Fibroblast of skin of left quadriceps (primary cell): Measurements from ENCODE around the gene LIPK.
"Not testable (repeated sequence)": the region's sequence is repeated elsewhere in the genome, so short reads cannot be mapped to it uniquely, and the experiment has no call there.

Experiments used
- DNase-seq, 2 experiments: peaks; one replicate each; pipeline ENCODE4 v3.0.0-alpha.2; 2013; ENCODE audit warnings: low read depth in 2 of 2

Gene LIPK

DNA sequence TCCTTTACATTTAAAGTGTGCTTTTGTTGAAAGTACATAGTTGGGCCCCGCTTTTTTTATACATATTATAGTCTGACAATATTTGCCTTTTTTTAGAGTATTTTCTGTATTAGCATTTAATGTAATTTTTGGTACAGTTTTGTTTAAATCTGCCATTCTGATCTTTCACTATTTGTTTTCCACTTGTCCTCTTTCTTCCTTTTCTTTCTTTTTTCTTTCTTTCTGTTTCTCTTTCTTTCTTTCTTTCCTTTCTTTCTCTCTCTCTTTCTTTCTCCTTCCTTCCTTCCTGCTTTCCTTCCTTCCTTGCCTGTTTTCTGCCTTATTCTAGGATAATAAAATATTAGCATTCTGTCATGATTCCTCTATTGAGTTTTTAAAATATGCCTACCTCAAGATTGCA, 9.5 kb downstream of the LIPK start:
- no peak for DNase-seq

DNA sequence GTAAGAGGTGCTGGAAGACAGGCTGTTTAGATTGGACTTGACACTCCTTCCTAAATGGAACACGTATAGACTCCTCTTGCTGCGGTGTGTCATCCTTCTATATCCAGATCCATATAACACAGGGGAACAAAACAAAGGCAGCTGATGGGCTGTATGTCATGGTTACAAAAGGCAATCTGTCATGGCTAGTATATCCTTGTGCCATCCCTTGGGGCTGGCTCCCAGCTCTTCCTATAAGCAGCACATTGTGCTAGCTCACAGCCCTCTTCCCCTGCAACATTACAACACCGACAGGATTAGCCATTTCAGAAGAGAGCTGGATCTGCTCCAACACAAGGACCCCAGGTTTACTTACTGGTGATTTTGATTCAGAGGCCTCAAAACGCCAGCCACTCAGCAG, 15.3 kb downstream of the LIPK start:
- DNase-seq = no peak

DNA sequence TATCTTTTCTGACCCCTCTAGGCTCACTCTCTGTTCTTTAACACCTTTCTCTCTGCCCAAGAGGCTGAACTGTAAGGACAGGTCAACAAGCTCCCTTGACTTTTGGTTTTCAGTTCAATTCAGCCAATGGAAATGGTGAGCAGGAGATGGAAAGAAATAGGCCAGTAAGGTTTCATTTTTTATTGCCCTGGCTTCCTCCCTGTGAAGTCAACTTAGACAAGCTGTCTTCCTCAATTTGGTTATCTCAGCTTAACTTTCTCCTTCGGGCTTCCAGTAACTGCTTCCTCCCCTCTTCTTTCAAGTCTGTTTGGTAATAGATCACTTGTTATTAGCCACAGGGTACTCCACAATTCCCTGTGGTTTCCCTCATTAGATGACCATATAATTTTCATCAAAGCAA, 19.7 kb downstream of the LIPK start:
- DNase-seq = no peak

DNA sequence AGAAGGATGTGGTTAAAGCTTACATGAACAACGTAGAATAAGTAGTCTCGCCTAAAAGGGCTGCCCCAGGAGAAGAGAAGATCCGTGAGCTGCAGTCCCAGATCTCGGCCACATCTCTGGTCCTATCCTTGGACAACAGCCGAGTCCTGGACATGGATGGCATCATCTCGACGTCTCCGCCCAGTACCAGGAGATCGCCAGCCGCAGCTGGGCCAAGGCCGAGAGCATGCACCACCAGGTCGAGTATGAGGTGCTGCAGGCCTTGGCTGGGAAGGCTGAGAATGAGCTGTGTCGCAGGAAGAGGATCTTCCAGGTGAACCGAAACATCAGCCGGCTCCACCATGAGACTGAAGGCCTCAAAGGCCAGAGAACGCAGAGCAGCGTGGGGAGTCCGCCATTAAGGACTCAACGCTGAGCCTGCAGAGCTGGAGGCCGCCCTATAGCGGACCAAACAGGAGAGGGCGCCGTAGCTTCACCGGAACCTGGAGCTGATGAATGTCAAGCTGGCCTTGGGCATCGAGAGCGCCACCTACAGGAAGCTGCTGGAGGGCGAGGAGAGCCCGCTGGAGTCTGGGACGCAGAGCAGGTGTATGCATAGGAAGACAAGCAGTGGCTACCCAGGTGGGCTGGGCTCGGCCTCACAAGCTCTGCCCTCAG, 22.2 kb downstream of the LIPK start:
- DNase-seq = no peak

DNA sequence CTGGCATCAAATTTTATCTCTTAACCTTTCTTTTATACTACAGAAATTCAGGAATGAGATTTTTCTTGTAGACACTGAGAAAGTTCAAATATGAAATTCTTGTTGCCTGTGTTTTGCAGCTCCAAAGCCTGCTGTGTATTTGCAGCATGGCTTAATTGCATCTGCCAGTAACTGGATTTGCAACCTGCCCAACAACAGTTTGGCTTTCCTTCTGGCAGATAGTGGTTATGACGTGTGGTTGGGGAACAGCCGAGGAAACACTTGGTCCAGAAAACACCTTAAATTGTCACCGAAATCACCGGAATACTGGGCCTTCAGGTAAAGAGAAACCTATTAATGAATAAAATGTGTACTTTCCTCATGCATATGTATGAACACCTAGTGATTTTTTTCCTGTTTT, 24.8 kb downstream of the LIPK start:
- no peak for DNase-seq

DNA sequence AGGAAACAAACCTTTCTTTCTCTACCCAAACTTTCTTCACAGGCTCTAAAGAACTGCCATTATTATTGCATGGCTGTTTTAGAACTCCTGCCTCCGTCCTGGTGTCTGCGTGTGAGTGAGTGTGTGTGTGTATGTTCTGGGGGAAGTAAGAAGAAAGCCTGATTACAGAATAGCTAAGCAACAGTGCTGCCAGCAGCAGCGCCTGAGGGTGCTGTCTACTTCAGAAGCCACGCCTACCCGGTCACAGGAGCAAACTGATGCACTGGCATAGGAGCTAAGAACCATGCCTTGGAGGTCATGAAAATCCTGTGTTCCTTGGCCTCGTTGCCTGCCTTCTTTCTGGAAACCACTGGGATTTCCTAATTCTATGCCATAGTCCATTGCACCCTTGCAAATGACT, 25.2 kb downstream of the LIPK start:
- no peak for DNase-seq

DNA sequence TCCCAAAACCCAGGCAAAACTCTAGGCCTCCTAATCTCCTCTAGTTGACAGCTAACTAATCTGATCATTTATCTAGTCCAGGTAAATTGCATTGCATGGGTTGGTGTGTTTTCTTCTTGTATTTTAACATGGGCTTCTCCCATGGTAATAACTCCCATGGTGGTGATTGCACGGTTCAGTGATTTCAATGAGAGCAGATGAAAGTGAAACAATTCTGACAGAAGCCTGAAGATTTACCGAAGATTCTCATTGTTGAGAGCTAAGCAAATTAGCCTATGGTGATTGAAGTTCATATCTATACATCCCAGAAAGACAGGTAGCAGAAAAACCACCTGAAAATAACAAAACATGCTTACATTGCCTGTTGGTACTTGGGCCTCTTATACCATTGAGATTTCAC, 27.2 kb downstream of the LIPK start:
- DNase-seq = no peak

DNA sequence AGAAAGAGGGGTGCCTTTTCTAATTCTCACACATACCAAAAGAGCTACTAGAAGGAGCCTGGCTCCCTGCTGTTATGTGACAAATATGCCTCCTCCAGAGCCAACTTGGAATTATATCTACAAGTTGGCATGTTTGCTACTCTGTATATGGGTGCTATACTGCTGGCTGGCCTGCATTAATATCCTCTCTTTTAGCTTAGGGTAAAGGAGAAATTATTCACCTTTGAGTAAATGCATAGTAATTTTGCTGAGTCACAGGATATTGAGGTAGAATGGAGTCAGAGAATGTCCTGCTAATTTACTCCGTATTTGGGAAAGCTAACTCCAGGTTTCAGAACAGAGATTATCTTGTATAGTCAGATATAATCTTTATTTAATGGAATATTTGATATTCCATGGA, 29.6 kb downstream of the LIPK start:
- peak; percentile 23 to 25 for DNase-seq

DNA sequence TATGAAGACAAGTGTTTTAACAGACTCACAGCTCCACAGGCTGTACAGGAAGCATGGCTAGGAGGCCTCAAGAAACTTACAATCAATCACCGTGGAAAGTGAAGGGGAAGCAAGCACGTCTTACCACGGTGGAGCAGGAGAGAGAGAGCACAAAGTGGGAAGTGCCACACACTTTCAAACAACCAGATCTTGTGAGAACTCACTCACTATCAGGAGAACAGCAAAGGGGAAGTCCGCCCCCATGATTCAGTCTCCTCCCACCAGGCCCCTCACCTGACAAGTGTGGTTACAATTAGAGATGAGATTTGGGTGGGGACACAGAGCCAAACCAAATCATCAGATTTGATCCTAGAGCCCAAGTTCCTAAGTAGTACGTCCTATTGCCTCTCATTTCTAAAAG, 35.9 kb downstream of the LIPK start:
- DNase-seq = not testable (repeated sequence)

DNA sequence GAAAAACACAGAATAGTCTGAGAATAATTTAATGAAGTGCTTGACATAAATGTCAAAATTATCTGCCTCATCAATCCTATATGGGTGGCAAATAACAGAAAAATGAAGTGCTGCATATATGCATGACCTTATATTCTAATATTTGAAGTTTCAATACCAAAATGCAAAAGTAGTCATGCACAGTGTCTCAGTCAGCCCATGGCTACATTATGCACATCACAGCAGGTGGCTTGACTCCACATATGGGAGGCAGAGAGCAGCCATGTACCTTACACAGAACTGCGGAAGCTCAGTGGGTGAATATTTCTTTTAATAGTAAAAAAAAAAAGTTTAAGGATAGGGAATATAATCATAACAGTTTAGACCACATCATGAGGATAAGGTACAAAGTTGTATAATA, 36.4 kb downstream of the LIPK start:
- no peak for DNase-seq

DNA sequence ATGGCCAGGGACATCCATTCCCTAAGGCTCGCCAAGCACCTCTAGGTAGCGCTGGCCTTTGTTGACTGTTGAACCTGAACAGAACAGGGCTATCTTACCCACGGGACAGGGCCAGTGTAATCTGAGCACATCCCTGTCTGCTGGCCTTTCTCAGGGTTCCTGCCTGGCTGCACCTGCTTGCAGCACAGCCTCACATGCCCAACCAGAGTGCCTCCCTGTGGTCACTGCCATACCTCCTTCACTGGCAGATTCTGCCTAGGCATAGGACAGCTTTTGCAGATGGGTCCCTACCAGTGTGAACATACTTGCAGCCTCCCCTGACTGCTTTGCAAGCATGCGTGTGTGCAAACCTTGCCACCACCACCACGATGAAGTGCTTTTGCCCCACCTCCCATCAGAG, 38.0 kb downstream of the LIPK start:
- no peak for DNase-seq

DNA sequence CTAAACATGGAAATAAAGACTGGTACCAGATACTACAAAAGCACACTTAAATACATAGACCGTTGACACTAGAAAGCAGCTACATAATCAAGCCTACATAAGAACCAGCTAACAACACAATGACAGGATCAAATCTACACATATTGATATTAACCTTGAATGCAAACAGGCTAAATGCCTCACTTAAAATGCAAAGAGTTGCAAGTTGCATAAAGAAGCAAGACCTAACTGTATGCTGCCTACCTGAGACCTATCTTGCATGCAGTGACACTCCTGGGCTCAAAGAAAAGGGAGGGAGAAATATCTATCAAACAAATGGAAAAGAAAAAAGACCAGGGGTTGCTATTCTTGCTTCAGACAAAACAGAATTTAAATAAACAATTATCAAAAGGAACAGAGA, 39.6 kb downstream of the LIPK start:
- no peak for DNase-seq

DNA sequence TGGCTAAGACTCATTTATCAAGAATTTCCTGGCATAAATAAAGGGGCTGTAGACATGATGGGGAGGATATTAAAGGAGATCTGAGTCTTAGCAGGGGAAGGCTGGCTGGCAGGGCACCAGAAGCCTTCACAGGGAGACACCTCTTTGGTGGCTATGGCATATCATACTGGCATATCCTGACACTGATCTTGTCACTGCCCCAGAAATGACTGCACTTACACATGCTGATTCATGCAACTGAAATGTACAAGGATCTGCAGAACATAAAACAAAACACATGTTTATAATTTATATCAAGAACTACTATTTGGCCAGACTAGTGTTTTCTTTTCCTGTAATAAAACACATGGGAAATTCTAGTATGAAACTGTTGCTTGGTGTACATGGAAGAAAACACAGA, 48.2 kb downstream of the LIPK start:
- peak; percentile 59 to 65 for DNase-seq

DNA sequence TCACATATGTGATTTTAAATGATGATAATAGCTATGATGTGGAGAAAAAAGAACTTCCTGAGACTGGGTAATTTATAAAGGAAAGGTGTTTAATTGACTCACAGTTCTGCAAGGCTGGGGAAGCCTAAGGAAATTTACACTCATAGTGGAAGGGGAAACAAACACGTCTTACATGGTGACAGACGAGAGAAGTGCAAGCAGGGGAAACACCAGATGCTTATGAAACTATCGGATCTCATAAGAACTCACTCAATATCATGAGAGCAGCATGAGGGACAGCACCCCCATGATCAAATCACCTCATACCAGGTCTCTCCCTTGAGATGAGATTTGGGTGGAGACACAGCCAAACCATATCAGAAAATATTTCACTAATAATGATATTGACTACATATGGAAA, 49.7 kb downstream of the LIPK start:
- DNase-seq = no peak

DNA sequence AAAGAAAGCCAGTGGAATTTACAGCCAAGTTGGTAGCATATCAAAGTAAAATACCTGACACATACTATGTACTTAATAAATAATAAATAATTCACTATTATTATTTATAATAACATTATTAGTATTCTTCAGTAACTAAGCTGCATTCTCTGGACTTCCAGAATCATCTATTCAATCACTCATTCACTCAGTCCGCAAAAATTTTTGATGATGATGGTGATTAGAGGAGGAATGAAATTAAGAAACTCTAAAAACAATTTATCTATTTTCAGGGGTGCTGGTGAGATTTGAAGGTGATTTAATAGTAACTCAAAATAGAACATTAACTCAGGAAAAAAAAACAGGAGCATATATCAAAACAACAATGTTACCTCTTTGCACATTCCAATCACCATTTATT, 50.6 kb downstream of the LIPK start:
- DNase-seq = no peak

DNA sequence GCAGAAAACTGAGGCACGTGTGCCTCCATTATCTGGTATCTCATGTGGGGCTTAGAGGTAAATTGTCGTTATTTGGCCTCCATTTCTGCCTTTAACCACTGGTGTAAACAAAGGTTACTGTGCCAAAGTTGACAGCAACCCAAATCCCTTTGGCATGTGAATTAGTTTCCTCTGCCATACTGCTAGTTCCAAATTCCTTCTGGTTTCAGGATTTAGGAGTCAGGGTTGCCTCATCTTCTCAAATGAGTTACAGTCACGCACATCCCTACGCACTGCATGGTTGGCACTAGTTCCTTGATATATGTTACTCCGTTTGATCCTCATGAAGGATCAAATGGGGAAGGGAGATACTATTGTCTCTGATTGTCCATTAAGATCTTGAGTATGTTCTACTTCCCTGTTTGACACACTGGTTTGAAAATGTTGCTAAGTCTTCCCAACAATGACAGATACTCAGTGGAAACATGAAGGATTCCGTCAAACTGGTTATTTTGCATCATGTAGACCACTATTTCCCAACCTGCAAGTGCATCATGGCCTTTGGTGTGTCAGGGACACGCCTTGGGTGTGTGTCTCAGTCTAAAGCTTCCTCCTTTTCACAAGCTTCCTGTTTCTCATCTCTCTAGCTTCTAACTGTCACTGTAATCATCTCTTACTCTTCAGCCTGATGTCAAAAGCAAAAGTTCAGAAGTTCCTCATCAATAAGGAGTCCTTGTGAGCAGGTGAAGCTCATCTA, 53.5 kb downstream of the LIPK start, which contains the start of gene LIPN:
Gene LIPN (plus strand): TSS at position 655 of the 736 bp plus-strand sequence. CDS start 1,386 bp downstream, outside the sequence.
- no peak for DNase-seq

DNA sequence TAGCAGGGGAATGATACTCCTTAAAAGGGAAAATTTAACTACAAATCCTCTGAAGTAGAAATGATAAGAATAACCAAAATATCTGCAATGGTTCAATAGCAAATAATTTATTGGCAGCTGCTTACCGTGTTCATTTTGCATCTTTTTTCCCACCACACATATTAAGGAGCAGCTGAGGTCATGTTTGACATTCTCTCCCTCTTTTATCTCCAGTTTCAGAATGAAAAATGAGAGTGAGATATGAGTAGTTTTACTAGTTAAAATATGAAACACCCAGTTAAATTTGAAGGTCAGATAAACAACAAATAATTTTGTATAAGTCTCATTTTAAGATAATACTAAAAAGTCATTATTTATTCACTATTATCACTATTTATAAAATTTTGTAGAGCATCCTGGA, 56.9 kb downstream of the LIPK start:
- no peak for DNase-seq

DNA sequence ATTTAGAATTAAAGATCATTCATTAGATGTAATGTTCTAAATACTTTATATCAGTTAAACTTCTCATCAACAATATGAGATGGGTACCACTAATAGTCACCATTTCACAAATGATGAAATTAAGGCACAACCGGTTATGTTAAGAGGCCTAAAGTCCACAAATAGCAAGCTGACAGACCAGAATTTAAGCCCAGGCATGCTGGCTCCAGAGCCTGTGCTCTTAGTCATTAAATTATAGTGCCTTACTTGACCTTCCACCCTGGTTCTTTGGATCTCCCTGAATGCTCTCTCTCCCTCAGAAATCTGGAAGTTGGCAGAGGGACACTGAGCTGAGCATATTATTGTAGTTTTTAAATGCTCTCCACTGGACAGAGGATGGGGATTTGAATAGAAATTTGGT, 57.4 kb downstream of the LIPK start:
- DNase-seq = no peak

DNA sequence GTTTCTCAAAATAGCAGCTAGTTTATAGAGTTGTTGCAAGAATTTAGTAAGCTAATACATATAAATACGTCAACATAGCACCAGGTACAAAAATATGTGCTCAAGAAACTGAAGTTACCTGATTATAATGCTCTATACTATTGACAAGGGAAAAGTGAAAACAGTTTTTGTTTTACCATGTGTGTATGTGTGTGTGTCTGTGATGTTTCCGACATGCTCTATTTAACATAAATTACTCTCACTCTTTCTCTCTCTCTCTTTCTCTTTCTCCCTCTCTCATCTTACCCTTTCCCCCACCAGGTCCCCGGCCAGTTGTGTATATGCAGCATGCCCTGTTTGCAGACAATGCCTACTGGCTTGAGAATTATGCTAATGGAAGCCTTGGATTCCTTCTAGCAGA, 58.1 kb downstream of the LIPK start:
- DNase-seq = no peak

DNA sequence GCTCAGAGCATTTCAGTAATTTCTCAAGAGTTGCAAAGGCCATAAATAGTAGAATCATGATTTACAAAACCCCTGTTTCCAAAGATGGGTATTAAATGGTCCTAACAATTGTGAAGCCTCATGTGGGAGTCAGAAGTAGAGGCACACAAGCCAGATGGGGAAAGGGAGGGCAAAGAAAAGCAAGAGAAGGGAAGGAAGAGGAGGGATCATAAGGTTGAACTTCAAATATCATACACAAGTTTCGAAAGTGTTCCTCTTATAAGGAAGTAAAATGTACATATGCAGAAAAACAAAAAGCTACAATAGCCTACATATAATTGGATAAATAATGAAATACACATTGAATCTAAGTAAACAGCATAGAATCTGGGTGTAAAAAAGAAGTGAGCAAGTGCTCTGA, 59.8 kb downstream of the LIPK start:
- DNase-seq = no peak

DNA sequence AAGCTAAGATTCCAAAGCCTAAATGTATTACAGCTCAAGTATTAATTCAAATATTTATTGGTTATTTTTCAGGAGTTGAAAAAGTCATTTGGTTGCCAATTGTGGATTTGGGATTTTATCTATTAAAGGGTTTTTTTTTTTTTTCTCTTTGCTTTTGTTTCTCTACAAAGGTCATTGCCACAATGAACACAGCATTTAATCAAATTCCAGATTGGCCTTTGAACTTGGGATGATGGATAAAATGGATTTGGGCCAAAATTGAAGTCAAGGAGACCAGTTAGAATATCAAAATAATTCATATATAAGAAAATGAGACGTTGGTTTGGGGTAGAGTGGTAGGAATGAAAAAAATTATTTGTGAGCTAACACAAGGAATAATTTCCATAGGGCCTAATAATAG, 63.3 kb downstream of the LIPK start:
- no peak for DNase-seq

DNA sequence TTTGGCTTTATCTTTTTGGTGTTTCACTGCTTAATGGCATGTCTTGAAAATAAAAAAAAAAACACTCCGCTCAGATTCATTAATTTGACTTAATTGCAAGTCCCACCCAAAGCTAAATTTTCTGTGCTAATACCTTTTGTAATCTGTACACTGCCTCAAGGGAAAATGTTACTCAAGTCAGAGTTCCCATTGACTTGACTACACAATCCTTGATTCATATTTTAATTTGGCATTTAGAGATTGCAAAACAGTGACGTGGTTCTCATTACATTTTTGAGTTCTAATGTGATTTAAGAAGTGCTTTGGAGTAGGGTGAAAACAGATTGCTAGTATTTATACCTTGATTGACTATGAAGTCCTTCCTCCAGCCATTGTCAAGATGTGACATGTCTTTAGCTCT, 75.2 kb downstream of the LIPK start:
- no peak for DNase-seq

DNA sequence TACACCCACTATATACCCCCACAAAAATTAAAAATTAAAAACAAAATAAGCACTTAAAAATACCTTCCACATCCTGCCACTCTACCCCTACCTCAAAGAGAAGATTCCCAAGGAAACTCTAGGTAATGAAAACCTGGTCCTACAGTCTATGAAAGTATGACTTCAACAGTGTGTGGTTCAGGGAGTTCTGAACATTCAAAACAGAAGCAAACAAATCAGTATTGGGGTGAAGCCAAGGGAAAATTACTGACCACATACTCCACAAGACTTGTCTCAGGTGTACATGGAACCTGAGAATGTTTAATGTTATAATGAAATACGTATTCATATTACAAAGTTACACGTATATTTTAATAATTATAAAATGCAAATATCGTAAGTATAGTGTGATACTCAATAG, 76.2 kb downstream of the LIPK start:
- no peak for DNase-seq

DNA sequence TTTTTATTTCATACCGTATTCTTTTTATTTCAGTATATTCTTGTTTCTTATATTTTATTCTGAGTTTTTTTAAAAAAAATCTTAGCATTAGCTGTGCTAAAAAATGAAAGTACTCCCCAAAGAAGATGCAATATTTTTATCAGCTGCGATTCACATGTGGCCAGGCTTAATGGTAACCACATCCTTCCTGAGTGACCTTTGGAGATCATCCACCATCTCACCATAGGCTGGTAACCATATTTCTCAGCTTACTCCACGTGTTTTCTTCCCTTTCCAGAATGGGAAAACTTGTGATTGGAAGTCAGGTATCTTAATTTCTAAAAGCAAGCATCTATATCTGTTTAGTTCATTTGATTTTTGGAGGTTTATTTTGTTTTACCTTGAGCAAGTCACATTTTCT, 77.7 kb downstream of the LIPK start:
- no peak for DNase-seq
